MM.1S (cell line): ENCODE results near the gene C16orf95.

Experiments used
- DNase-seq: peaks from one replicate; pipeline ENCODE4 v3.0.0-alpha.2; 2015
- H2AFZ ChIP-seq: fragments of 300-600 bp; sonication (generic); 2 replicates; pipeline ENCODE4 v1.6.0; 2016; ENCODE audit warnings: antibody characterized with exemption, low read length
- H3F3A ChIP-seq: fragments of 300-600 bp; sonication (generic); 2 replicates; pipeline ENCODE4 v1.6.1; 2016; ENCODE audit warnings: mild to moderate bottlenecking, antibody characterized with exemption, low read length, moderate library complexity, mixed read lengths; ENCODE audit not compliant: insufficient read depth
- H3K27ac ChIP-seq: fragments of 300-600 bp; sonication (generic); 2 replicates; pipeline ENCODE4 v1.5.1; 2016; ENCODE audit warnings: mild to moderate bottlenecking, low read length
- H3K27me3 ChIP-seq: fragments of 300-600 bp; sonication (generic); replicated peaks from 2 replicates; pipeline ENCODE4 v1.6.0; 2016; ENCODE audit warnings: low read length; ENCODE audit not compliant: insufficient read depth
- H3K36me3 ChIP-seq: fragments of 300-600 bp; sonication (generic); replicated peaks from 2 replicates; pipeline ENCODE4 v1.6.1; 2016; ENCODE audit warnings: mild to moderate bottlenecking, low read length, mixed read lengths; ENCODE audit not compliant: insufficient read depth
- H3K4me1 ChIP-seq: fragments of 300-600 bp; sonication (generic); 2 replicates; pipeline ENCODE4 v1.6.1; 2016; ENCODE audit warnings: low read length, mixed read lengths
- H3K4me2 ChIP-seq: fragments of 300-600 bp; sonication (generic); 2 replicates; pipeline ENCODE4 v1.6.0; 2016; ENCODE audit warnings: low read depth, low read length
- H3K4me3 ChIP-seq: fragments of 300-600 bp; sonication (generic); 2 replicates; pipeline ENCODE4 v1.5.1; 2016; ENCODE audit warnings: low read length, mixed read lengths
- H3K79me2 ChIP-seq: fragments of 300-600 bp; sonication (generic); 2 replicates; pipeline ENCODE4 v1.6.1; 2016; ENCODE audit warnings: mixed run types, low read length, mixed read lengths
- H3K9ac ChIP-seq: fragments of 300-600 bp; sonication (generic); 2 replicates; pipeline ENCODE4 v1.6.1; 2016; ENCODE audit warnings: low read length, mixed read lengths
- H3K9me2 ChIP-seq: fragments of 300-600 bp; sonication (generic); replicated peaks from 2 replicates; pipeline ENCODE4 v1.6.1; 2016; ENCODE audit warnings: mild to moderate bottlenecking, low read length, mixed read lengths; ENCODE audit not compliant: insufficient read depth
- H3K9me3 ChIP-seq: fragments of 300-600 bp; sonication (generic); replicated peaks from 2 replicates; pipeline ENCODE4 v1.6.1; 2016; ENCODE audit warnings: mild to moderate bottlenecking, low read length, mixed read lengths; ENCODE audit not compliant: insufficient read depth
- H4K20me1 ChIP-seq: fragments of 300-600 bp; sonication (generic); 2 replicates; pipeline ENCODE4 v1.6.1; 2016; ENCODE audit warnings: mild to moderate bottlenecking, low read length, moderate library complexity, mixed read lengths; ENCODE audit not compliant: insufficient read depth
- EZH2 ChIP-seq: fragments of 300-600 bp; sonication (generic); optimal IDR thresholded peaks from 2 replicates; pipeline ENCODE3; 2017; ENCODE audit warnings: low read depth, mild to moderate bottlenecking, antibody characterized with exemption, low read length, mixed read lengths
- EZH2phosphoT487 ChIP-seq: fragments of 300-600 bp; sonication (generic); IDR thresholded peaks from 2 replicates; pipeline ENCODE4 v1.6.1; 2018; ENCODE audit warnings: antibody characterized with exemption, low read length
- TF ChIP-seq, protein P1 (sequence below): fragments of 300-600 bp; sonication (generic); IDR thresholded peaks from 2 replicates; pipeline ENCODE4 v1.5.1; 2016; ENCODE audit warnings: antibody characterized with exemption, low read length, mixed read lengths

Gene C16orf95

DNA sequence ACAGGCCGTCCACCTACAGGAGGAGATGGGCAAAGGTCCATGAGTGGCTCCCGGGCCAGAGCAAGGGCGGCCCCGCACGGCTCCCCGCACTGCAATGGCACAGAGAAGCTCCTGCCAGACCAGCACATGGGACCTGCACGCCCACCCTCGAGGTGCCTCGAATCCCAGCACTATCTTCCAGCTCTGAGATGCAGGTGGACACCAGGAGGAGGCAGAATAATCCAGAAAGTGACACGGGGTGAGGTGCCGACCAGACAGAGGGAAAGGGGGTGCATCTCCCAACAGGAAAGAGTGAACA, 26.5 kb upstream of the C16orf95 start:
- no peaks in the 10 kb centered on the region for H3K4me1 ChIP-seq
- no peak overlapping the region for H3K4me2 ChIP-seq
- no peak overlapping the region for H2AFZ ChIP-seq
- H3K9me3 ChIP-seq = no peaks in the 10 kb centered on the region
- no peaks in the 10 kb centered on the region for H3F3A ChIP-seq
- TF ChIP-seq, protein P1, sequence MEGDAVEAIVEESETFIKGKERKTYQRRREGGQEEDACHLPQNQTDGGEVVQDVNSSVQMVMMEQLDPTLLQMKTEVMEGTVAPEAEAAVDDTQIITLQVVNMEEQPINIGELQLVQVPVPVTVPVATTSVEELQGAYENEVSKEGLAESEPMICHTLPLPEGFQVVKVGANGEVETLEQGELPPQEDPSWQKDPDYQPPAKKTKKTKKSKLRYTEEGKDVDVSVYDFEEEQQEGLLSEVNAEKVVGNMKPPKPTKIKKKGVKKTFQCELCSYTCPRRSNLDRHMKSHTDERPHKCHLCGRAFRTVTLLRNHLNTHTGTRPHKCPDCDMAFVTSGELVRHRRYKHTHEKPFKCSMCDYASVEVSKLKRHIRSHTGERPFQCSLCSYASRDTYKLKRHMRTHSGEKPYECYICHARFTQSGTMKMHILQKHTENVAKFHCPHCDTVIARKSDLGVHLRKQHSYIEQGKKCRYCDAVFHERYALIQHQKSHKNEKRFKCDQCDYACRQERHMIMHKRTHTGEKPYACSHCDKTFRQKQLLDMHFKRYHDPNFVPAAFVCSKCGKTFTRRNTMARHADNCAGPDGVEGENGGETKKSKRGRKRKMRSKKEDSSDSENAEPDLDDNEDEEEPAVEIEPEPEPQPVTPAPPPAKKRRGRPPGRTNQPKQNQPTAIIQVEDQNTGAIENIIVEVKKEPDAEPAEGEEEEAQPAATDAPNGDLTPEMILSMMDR = no peak
- TF ChIP-seq EZH2 (no peak), EZH2phosphoT487 (no peak)
- H3K4me3 ChIP-seq = no peak overlapping the region
- H4K20me1 ChIP-seq = no peaks in the 10 kb centered on the region
- no peaks in the 10 kb centered on the region for H3K36me3 ChIP-seq
- H3K27me3 ChIP-seq = no peaks in the 10 kb centered on the region
- H3K79me2 ChIP-seq = no peaks in the 10 kb centered on the region
- no peak overlapping the region for H3K9ac ChIP-seq
- no peak overlapping the region for H3K27ac ChIP-seq
- H3K9me2 ChIP-seq = no peaks in the 10 kb centered on the region
- no peak for DNase-seq

DNA sequence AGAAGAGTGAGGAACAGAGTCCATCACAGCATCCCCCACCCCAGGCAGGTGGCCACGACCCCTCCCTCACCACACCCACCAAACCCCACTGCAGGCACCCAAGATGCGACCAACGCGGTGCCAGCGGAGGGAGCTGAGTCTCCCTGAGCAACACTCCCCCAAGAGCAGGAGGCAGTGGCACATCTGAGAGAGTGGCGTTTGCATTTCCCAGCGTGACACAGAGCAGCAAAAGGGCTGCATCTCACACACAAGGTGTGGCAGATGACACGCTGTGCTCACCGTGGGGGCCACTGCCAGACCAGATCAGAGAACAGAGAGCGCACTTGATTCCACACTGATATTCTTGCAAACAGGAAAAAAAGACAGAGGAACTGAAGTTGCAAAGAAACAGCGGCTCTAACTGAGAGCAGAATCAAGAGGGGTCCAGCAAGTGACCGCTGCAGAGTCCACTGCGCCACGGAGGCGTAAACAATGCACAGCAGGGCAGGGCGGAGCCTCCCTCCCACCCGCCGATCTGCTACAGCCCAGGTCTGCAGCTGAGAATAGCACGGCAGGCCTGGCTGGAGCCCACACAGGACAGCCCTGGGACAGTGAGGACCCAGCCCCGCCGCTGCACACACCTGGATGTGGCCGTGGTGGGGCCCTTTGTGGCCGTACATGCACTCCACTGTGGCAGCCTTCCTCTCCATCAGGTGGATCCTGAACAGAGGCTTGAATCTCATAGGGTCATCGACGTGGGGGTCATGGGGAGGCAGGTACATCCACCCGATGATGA, 26.0 kb upstream of the C16orf95 start:
- no peak overlapping the region for H3K4me2 ChIP-seq
- no peaks in the 10 kb centered on the region for H3K27me3 ChIP-seq
- no peaks in the 10 kb centered on the region for H3K9me2 ChIP-seq
- H2AFZ ChIP-seq = no peak overlapping the region
- no peak for DNase-seq
- H3K79me2 ChIP-seq = no peaks in the 10 kb centered on the region
- H3K4me3 ChIP-seq = no peak overlapping the region
- no peaks in the 10 kb centered on the region for H3K36me3 ChIP-seq
- no peak overlapping the region for H3K9ac ChIP-seq
- no peaks in the 10 kb centered on the region for H3K4me1 ChIP-seq
- TF ChIP-seq EZH2phosphoT487 (no peak), EZH2 (no peak)
- TF ChIP-seq, protein P1 = no peak
- H3K9me3 ChIP-seq = no peaks in the 10 kb centered on the region
- no peaks in the 10 kb centered on the region for H4K20me1 ChIP-seq
- H3F3A ChIP-seq = no peaks in the 10 kb centered on the region
- no peak overlapping the region for H3K27ac ChIP-seq

DNA sequence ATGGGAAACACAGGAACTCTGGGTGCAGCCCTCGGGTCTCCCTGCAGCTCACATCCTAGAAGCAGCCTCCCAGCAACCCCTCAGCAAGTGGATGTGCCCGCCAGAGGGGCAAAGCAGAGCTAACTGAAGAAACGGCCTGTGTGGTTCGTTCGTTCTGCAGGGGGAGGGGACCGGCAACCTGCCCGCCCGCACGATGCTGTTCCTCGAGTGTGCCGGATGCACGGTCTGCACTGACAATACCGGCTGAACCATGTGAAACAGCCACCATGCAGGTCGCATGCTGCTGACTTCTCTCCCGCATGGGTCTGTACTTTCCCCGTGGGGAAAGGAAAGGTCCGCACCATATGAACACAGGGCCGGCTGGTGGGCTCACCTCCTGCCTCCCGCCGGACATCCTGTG, 25.3 kb upstream of the C16orf95 start:
- H3K9me2 ChIP-seq = no peaks in the 10 kb centered on the region
- DNase-seq = no peak
- no peak for TF ChIP-seq EZH2
- TF ChIP-seq EZH2phosphoT487 = no peak
- TF ChIP-seq, protein P1 = no peak
- no peak overlapping the region for H3K27ac ChIP-seq
- H3K79me2 ChIP-seq = no peaks in the 10 kb centered on the region
- H3K9ac ChIP-seq = no peak overlapping the region
- H3F3A ChIP-seq = no peaks in the 10 kb centered on the region
- no peak overlapping the region for H2AFZ ChIP-seq
- H3K27me3 ChIP-seq = no peaks in the 10 kb centered on the region
- H3K9me3 ChIP-seq = no peaks in the 10 kb centered on the region
- no peaks in the 10 kb centered on the region for H4K20me1 ChIP-seq
- no peaks in the 10 kb centered on the region for H3K4me1 ChIP-seq
- H3K4me2 ChIP-seq = no peak overlapping the region
- no peaks in the 10 kb centered on the region for H3K36me3 ChIP-seq
- H3K4me3 ChIP-seq = no peak overlapping the region
